HG02885 (cell line): ENCODE measurements around the gene LUZP2.

Experiments
- ATAC-seq: cut with Tn5 transposase; IDR thresholded peaks from one replicate; pipeline ENCODE4 v1.9.1; 2021; ENCODE audit warnings: mild to moderate bottlenecking; ENCODE audit not compliant: unreplicated experiment, poor library complexity

Gene LUZP2

GRCh38 chr11:24496736-24497725 lies at the start of gene LUZP2:
LUZP2 (plus strand) TSS chr11:24497053.
- ATAC-seq, result no peak

GRCh38 chr11:24453129-24453718 lies 43.6 kb upstream of the LUZP2 start:
- no peak for ATAC-seq

- no peak for ATAC-seq
These were observed 38.9 kb upstream of the LUZP2 start for GRCh38 chr11:24457985-24458384.

GRCh38 chr11:24470431-24470830 lies 26.4 kb upstream of the LUZP2 start:
- ATAC-seq, result no peak

- no peak for ATAC-seq
These were observed 25.8 kb upstream of the LUZP2 start for GRCh38 chr11:24471084-24471483.

GRCh38 chr11:24478718-24479117 lies 18.1 kb upstream of the LUZP2 start:
- ATAC-seq, result no peak

- ATAC-seq, result no peak
These were observed 7.4 kb upstream of the LUZP2 start for GRCh38 chr11:24489477-24489876.

GRCh38 chr11:24496386-24496735 lies 492 bp upstream of the LUZP2 start:
- no peak for ATAC-seq

GRCh38 chr11:24497831-24498230 lies 978 bp downstream of the LUZP2 start:
- no peak for ATAC-seq

- ATAC-seq, result no peak
These were observed 5.6 kb downstream of the LUZP2 start for GRCh38 chr11:24502425-24502824.

- peak; percentile 56 for ATAC-seq
These were observed 12.3 kb downstream of the LUZP2 start for GRCh38 chr11:24509114-24509513.

- no peak for ATAC-seq
These were observed 14.7 kb downstream of the LUZP2 start for GRCh38 chr11:24511511-24511910.

GRCh38 chr11:24513479-24514218 lies 16.8 kb downstream of the LUZP2 start:
- ATAC-seq, result no peak

GRCh38 chr11:24514219-24514594 lies 17.4 kb downstream of the LUZP2 start:
- ATAC-seq, result peak; percentile 83

- no peak for ATAC-seq
These were observed 18.8 kb downstream of the LUZP2 start for GRCh38 chr11:24515632-24516031.

GRCh38 chr11:24516638-24517037 lies 19.8 kb downstream of the LUZP2 start:
- no peak for ATAC-seq

GRCh38 chr11:24521601-24522000 lies 24.7 kb downstream of the LUZP2 start:
- ATAC-seq, result no peak

GRCh38 chr11:24524156-24524555 lies 27.3 kb downstream of the LUZP2 start:
- no peak for ATAC-seq

- ATAC-seq, result no peak
These were observed 34.7 kb downstream of the LUZP2 start for GRCh38 chr11:24531528-24531927.

- no peak for ATAC-seq
These were observed 46.9 kb downstream of the LUZP2 start for GRCh38 chr11:24543771-24544170.

GRCh38 chr11:24556693-24557092 lies 59.8 kb downstream of the LUZP2 start:
- ATAC-seq, result no peak
